ENCODE results near the gene OR8H2.
"Not testable (repeated sequence)": the region's sequence is repeated elsewhere in the genome, so short reads cannot be mapped to it uniquely, and the experiment has no call there.

The OR8H2 gene, protein sequence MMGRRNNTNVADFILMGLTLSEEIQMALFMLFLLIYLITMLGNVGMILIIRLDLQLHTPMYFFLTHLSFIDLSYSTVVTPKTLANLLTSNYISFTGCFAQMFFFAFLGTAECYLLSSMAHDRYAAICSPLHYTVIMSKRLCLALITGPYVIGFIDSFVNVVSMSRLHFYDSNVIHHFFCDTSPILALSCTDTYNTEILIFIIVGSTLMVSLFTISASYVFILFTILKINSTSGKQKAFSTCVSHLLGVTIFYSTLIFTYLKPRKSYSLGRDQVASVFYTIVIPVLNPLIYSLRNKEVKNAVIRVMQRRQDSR

DNA sequence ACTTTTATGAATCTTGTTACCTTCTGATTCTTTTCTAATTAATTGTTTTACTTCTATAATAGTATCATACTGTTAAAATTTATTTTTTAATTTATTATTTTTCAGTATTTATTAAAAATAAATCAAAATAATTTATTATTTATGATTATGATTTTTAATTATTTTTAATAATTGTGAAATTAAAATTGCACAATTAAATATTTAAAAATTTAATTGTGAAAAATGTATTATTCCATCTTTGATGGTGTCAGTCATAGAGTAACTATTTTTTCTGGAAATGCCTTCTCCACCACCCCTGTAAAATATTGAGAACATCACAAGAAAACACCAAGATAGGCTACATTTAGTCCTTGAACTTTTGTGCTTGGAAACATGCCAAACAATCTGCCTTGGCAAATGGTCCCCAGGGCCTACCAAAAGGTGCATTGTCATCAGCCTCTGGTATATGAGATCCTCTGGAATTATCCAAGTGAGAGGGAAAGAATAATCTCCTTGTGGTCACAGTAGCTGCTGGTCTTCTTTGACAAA lies at the start of gene OR8H2:
Gene OR8H2, plus strand, starts transcription at position 478 of the 528 bp plus-strand sequence. CDS start 1,356 bp downstream, outside the sequence.
- no peak for DNase-seq (ENCODE audit: low spot score)

DNA sequence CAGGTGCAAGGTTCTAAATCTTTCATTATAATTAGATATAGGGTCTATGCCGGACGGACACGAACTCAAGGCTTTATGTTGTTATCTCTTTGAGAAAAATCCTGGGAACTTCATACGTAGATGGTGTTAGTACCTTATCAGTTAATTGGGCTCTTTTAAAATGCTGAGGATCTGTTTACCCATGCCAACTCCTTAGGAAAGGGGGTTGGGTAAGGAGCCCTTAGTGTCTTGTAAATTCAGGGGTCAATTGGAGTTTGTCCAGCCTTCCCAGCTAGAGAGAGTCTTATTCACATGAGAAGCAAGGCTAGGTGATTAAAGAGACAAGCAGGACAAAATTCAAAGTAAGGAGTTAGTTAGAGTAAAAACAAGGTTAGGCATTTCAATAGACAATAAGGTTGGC lies 47.1 kb upstream of the OR8H2 start:
- DNase-seq (ENCODE audit: low spot score) = not testable (repeated sequence)

DNA sequence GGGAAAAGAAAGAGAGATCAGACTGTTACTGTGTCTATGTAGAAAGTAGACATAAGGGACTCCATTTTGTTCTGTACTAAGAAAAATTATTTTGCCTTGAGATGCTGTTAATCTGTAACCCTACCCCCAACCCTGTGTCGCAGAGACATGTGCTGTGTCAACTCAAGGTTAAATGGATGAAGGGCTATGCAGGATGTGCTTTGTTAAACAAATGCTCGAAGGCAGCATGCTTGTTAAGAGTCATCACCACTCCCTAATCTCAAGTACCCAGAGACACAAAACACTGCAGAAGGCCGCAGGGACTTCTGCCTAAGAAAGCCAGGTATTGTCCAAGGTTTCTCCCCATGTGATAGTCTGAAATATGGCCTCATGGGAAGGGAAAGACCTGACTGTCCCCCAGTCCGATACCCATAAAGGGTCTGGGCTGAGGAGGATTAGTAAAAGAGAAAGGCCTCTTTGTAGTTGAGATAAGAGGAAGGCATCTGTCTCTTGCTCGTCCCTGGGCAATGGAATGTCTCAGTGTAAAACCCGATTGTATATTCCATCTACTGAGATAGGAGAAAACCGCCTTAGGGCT lies 45.7 kb upstream of the OR8H2 start:
- not testable (repeated sequence) for DNase-seq (ENCODE audit: low spot score)

DNA sequence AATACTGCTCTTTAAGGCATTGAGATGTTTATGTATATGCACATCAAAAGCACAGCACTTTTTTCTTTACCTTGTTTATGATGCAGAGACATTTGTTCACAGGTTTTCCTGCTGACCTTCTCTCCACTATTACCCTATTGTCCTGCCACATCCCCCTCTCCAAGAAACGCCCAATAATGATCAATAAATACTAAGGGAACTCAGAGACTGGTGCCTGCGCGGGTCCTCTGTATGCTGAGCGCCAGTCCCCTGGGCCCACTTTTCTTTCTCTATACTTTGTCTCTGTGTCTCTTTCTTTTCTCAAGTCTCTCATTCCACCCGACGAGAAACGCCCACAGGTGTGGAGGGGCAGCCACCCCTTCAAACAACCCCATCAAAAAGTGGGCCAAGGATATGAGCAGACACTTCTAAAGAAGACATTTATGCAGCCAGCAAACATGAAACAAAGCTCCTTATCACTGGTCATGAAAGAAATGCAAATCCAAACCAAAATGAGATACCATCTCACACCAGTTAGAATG lies 45.2 kb upstream of the OR8H2 start:
- DNase-seq (ENCODE audit: low spot score) = not testable (repeated sequence)

DNA sequence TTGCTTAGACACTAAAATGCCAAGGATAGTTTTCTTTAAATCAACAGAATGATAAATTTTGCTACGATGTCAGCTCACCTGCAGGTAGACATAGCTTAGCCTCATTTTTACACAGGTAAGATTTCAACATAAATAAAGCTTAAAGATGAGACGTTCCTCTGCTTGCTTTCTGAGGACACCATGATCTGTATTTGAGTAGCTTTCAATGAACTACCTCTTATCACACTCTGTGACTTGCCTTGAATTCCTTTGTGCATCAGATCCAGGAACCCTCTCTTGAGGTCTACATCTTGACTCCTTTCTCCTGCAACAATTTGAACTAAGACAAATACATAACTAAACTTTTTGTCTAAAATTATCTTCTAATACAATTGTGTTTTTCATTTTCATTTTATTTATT lies 36.5 kb upstream of the OR8H2 start:
- DNase-seq (ENCODE audit: low spot score) = no peak

DNA sequence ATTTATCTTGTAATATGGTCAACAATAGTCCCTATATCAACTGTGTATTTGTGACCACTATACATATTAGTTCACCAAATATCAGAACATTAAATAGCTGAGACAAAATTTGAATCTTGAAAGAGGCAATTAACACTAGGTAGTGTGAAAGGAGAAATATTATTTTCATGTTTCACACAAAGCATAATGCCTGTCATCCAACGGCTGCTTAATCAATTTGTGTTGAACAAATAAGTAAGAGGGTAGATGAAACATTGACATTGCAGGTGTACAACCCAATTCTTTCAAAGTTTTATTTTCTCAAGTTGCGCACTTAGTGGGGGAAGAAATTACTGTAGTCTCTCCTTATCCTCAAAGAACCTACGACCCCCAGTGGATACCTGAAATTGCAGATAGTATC lies 13.8 kb upstream of the OR8H2 start:
- DNase-seq (ENCODE audit: low spot score) = no peak

DNA sequence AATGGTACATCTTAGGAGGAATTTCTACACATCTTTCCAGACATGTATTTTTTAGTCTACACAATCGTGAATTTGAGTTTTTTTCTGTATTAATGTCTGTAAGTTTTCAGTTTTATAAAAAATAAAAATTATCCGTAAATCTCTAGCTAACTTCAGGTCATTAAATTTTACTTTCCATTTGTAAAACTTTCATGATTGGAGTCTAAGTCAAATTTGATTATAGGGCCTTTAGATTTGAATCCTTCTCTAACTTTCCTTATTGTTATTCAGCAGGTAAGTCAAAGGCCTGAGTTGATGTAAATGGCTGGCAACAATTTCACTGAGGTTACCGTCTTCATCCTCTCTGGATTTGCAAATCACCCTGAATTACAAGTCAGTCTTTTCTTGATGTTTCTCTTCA lies 10.5 kb upstream of the OR8H2 start, which contains the start of gene OR8I2:
Gene OR8I2, plus strand, starts transcription at position 301 of the 400 bp plus-strand sequence. Its CDS starts 0 bp downstream, at position 301.
- DNase-seq (ENCODE audit: low spot score) = no peak

DNA sequence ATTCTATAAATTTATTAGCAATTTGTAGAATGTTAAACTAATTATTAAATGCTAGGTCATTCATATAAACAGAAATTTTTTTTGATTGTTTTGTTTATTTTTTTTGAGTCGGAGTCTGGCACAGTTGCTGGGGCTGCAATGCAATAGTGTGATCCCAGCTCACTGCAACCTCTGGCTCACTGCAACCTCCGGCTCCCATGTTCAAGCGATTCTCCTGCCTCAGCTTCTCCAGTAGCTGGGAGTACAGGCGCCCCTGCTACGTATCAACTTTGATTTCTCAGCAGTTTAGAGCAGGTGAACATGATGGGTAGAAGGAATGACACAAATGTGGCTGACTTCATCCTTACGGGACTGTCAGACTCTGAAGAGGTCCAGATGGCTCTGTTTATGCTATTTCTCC lies 18.6 kb downstream of the OR8H2 start, which contains the start of gene OR8H3:
Gene OR8H3, plus strand, starts transcription at position 301 of the 400 bp plus-strand sequence. Its CDS starts 0 bp downstream, at position 301.
- no peak for DNase-seq (ENCODE audit: low spot score)

DNA sequence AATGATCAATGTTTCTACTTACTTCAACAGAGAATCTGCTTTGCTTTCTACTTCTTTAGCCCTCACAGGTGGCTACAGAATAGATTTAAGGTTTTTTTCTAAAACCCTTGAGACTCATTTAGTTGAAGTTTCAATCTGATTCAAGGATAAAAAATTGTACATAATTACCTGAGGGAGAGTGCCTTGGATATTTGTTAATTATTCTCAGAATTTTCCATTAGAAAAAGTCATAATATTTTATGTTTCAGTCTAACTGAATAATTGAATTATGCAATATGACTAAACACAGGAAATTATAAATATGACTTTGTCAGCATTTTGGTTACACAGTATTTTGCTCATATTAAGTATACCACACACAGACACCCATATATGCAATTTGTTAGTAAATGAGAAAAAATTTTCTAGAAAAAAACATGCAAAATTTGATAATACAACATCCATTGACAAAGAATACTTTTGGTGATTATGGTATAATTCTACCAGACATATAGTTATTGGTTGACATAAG lies 36.7 kb downstream of the OR8H2 start, which contains the start of gene OR8J3:
Gene OR8J3, minus strand, starts transcription at position 51 of the 511 bp plus-strand sequence. CDS start 2,483 bp downstream, outside the sequence.
- DNase-seq (ENCODE audit: low spot score) = no peak

DNA sequence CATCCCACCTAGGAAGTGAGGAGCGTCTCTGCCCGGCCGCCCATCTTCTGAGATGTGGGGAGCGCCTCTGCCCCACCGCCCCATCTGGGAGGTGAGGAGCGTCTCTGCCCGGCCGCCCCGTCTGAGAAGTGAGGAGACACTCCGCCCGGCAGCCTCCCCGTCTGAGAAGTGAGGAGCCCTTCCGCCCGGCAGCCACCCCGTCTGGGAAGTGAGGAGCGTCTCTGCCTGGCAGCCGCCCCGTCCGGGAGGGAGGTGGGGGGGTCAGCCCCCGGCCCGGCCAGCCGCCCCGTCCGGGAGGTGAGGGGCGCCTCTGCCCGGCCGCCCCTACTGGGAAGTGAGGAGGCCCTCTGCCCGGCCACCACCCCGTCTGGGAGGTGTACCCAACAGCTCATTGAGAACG lies 40.2 kb downstream of the OR8H2 start:
- not testable (repeated sequence) for DNase-seq (ENCODE audit: low spot score)

DNA sequence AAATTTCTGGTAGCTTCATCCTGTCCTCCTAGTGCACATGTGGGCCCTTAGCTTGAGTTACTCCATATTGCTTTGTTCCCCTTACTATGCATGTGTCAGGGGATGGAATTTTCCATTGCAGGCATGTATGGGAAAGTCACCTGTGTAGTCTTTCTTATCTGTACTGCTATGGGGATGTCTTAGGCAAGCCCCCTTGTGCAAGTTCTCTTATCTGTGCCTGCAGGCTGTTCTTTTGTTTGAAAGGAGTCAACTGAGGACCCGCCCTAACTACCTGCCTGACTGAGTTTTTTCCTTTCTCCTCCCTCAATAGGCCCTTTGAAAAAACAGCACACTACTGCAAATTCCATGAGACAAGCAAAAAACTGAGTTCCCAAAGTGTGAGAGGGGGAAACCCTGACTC lies 47.9 kb downstream of the OR8H2 start:
- DNase-seq (ENCODE audit: low spot score) = no peak

DNA sequence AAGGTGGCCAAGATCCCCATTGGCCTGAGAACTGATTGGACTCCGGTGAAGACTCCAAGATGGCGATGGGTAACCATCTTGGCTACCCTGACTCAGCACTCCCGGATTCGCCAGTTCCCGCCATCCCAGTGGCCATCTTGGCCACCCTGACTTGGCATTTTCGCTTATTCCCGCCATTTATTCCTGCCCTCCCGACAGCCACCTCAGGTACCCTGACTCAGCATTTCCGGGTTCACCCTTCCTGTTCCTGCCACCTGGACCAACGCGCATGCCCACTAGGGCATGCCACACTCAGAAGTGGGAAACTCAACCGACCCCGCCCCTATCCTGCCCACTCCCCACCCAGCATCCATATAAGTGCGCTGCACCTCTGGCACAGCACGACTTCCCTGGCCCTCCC lies 48.8 kb downstream of the OR8H2 start:
- no peak for DNase-seq (ENCODE audit: low spot score)

Data from cerebellar cortex (tissue), 1 donor.